Ecto neural progenitor cell (in vitro differentiated cells): ENCODE results near the gene L3MBTL2.

Experiments
- DNase-seq: peaks from one replicate; pipeline ENCODE4 v3.0.0-alpha.2; 2018; ENCODE audit warnings: low spot score

The L3MBTL2 gene

DNA sequence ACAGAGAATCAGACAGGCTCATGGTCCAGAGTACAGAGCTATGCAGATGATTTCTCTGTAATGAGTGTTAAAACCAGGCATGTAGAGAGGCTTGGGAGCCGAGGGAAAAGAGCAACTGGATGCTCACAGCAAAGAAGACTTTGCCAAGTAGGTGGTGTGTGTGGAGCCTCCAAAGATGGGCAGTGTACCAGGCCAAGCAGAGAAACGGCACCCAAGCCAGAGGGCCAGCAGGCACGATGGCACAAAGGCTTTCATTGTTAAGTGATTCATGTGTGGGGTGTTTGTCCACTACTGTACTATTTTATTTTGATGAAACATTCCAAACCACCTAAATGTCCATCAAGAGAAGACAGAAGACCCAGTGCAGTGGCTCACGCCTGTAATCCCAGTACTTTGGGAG, 69.7 kb downstream of the L3MBTL2 start:
- DNase-seq, result no peak

DNA sequence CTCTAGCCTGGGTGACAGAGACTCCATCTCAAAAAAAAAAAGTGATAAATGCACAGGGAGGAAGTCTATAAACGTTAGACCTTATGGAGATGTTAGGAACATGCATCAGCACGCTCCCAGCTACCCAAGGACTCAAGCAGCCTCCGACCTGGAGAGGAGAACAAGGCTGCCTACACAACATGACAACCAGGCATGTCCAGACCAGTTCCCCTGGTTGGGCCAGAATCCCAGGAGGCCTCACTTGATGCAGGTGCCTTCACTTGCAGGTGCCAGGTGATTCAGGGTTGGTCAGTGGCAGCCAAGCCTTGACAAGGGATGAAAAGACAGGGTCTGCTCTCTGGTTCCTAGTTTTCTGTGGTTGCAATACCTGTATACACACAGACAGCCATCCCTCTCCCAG, 75.0 kb downstream of the L3MBTL2 start:
- DNase-seq, result no peak

DNA sequence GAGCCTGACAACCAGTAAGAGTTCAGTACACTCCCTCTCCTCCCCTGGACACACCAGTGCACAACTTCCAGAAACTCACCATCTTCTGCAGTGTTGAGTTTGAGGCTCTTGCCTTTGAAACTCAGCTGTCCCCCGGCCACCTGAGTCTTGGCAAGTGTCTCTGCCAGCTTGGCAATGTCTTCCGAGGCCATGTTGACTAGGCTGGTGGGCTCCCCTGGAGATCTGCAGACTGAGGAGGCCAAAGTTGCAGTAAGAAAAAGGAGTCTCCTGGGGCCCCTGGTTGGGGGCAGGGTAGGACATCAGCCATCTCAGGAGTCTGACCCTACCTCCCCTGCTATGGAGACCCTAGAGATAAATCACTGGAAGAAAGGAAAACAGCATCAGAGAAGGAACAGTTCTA, 75.7 kb downstream of the L3MBTL2 start:
- no peak for DNase-seq
